ENCODE data around the gene SFSWAP.
"Not testable (repeated sequence)": the region's sequence is repeated elsewhere in the genome, so short reads cannot be mapped to it uniquely, and the experiment has no call there.

The SFSWAP gene

DNA sequence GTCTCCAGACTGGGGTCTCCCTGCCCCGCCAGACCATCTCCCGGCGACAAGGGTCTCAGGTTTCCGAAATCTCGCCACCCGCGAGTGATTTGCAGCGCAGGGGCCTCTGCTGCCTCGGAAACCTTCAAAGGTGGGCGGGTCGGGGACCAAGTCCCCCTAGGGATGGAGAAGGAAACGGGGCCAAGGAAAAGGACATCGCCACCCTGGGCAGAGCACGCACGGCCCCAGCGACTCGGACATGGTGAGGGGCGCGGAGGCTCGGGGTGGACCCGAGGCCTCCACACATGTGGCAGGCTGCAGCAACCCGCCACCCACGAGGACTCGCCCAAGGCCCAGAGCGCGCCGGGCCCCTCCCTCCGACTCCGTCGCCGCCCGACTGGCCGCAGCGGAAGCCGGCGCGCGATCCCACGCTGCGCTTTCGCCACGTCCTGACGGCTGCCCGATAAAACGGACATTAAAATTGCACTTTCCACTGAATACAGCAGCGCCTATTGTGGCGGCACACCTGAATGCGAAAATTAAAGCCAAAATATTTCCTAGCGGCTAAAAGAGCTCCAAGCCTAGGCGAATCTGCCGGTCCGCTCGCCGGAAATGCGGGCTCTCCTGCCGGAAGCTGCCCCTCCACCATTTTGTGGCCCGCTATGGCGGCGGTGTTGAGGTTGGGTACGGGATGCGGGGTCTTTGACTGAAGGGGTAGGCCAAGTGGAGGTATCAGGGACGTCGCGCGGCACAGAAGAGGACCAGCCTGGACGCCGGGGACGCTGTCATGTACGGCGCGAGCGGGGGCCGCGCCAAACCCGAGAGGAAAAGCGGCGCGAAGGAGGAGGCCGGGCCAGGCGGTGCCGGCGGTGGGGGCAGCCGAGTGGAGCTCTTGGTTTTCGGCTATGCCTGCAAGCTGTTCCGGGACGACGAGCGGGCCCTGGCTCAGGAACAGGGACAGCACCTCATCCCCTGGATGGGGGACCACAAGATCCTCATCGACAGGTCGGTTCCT lies at the start of gene SFSWAP:
TSS of gene SFSWAP (plus strand) at position 627 of the 994 bp plus-strand sequence. CDS start at position 767, 140 bp downstream.
- peak; percentile 63 for DNase-seq (ENCODE audit: low read depth)

DNA sequence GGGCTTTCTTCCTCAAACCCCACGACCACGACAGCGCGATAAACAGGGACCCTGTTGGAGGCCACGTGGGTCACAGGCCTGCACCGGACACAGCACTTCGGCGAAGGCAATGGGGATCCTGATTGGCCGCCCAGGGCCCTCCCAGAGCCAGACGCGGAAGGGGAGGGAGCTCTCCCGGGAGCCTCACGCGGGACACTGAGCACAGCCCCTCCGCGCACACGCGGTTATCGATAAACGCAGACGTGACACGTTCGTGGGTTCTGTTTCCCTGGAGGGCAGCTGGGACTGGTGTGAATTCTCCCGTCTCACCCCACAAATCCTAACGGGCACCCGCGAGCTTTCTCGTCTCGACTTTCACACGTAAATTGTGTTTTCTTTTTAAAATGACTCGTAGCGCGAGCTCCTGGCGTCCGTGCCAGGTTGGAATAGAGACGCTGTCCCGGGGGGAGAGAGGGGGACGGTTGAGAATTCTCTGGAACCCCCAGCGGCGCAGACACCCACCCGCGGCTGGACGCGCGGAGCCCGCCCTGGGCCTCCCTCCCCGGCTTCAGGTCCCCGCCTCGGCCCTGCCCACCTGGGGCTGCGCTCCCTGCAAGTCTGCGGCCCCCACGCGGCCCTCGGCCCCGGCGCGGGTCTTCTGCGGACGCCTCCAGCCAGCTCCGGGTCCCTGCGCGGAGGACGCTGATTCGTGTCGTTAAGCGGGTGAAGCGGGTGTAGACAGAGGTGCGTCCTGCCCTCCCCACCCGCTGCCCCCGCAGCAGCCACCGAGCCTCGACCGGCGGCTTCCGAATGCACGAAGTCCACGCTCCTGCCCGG lies 49.5 kb upstream of the SFSWAP start:
- DNase-seq (ENCODE audit: low read depth) = not testable (repeated sequence)

DNA sequence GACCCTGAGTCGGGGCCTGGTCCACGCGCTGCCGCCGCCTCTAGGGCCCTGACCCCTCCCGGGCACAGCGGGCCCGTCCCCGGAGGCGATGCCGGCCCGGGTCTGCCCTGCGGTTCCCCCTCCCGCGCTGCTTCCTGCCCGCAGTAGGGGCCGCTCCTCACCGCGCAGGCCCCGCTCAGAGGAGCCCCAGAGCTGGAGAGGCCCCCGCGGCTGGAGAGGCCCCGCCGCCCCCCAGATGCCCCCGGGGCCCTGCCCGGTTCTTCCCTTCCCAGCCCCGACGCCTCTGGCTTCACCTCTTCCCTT lies 49.0 kb upstream of the SFSWAP start:
- DNase-seq (ENCODE audit: low read depth) = not testable (repeated sequence)

DNA sequence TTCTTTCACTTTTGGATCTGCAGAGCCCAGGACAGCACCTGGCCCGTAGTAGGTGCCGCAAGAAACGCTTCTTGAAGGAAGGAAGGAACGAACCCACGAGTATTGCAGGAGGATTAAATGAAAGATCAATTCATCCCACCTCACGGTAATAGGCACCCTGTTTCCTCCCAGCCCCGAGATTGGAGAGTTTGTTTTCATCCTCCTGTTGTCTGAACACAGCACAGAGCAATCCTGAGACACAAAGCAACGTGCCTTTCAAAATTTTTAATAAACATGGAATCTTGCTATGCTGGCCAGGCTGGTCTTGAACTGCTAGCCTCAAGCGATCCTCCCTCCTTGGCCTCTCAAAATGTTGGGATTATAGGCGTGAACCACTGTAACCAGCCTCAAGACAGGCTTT lies 48.5 kb upstream of the SFSWAP start:
- not testable (repeated sequence) for DNase-seq (ENCODE audit: low read depth)

DNA sequence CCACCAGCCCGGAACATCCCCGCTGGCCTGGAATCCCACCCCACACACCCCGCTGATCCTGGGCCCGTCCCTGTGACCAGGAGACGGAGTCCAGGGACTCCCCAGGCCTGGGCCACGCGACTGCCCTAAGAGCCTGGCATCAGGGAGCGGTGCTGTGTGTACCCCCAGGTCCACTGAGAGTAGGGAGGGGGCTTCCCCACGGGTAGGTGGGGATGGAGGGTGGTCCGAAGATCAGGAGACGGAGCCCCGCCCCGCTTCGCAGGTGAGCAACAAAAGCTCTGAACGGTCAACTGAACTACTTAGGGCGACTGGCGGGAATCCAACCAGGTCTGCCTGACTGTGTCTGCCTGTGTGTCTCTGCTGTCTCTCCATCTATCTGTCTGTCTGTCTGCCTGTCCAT lies 45.2 kb upstream of the SFSWAP start:
- DNase-seq (ENCODE audit: low read depth) = not testable (repeated sequence)

DNA sequence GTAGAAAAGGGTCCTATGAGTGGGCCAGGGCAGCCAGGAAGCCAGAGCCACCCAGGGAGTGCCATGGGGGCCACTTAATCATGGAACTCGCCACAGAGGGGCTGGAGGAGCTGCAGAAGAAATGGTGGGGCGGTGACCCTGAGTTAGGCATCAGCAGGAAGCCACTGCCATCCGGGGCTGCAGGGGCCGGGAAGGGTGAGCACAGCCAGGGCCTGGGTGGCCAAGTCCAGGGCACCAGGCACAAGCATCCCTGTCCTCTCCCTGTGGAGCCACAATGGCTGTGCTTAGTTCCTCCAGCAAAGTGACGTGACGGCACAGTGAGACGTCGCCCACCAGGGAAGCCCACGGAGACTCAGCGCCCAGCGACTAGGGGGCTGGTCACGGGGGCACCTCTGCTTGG lies 44.4 kb upstream of the SFSWAP start:
- not testable (repeated sequence) for DNase-seq (ENCODE audit: low read depth)

DNA sequence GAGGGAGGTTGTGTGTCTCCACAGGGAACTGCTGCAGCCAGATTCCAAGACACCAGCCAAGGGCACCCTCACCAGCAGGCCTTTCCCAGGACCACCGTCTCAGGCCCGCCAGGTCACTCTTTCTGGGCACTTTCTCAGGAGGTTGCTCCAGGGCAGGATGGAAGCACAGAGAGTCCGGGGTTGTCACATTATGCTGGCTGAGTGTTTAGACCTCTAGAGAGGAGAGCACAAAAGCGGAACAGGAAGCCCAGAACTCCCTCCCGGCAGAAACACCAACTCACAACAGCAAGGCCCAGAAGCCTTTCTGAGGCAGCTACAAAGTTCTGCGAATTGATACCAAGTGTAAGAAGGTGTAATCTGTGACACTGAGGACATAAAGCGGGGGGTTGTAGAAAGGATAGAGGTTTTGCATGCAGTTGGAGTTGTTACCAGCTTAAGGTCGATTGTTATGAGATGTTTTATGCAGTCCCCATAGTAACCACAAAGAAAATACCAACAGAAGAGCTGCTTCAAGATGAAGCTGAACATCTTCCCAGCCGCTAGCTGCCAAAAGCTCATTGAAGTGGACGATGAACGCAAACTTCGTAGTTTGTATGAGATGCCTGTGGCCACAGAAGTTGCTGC lies 43.8 kb upstream of the SFSWAP start:
- not testable (repeated sequence) for DNase-seq (ENCODE audit: low read depth)

DNA sequence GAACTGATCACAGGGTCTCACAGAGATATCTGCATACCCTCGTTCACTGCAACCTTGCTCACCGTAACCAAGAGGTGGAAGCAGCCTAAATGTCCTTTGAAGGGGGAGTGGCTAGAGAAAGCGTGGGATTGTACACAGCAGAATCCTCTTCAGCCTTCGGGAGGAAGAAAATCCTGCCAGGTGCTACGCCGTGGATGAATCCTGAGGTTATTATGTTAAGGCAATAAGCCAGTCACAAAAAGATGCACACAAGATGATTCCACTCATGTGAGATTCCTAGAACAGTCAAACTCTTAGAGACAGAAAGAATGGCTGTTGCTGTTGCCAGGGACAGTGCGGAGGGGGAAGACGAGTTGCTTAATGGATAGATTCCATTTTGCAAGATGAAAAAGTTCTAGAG lies 39.6 kb upstream of the SFSWAP start:
- DNase-seq (ENCODE audit: low read depth) = no peak

DNA sequence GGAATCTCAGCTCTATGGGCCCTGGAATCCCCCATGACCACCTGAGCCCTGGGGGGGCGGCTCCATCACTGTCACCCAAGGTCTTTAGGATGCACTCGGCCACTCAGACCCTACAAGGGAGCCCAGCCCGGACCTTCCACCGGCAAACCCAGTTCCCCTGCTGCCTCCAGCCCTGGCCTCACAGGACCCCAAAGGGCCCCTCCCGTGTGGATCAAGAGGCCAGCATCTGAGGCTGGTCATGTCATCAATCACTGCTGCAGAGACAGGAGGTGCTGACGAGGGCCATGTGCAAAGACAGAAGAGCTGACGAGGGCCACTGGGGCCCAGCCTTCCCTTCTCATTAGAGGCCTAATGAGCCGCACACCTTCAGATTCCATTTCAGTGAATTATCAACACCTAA lies 39.0 kb upstream of the SFSWAP start:
- no peak for DNase-seq (ENCODE audit: low read depth)

DNA sequence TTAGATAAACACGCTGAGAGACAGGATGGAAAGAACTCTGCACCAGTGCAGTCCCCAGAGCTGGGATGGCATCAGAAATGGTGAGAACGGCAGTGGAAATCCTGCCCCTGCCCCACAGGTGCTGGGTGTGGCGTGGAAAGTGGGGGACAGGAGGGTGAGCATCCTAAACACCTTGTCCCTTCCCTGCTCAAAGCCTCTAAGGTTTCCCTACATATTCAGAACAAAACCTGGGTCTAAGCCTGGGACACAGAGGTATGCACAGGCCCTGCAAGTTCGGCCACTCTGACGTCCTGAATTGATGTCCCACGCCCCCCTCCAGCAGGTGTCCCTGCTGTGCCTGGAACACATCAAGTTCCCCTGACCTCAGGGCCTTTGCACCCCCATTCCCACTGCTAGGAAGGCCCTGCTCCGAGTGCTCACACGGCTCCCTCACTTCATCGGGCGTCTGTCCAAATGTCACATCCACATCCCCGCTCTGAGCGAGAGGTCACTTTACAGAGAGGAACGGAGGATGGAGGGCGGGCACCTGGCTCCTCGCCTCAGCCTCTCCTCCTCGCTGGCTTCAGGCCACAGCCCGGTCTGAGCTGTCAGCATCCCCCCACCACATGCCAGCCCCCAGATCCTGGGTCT lies 38.5 kb upstream of the SFSWAP start:
- no peak for DNase-seq (ENCODE audit: low read depth)

DNA sequence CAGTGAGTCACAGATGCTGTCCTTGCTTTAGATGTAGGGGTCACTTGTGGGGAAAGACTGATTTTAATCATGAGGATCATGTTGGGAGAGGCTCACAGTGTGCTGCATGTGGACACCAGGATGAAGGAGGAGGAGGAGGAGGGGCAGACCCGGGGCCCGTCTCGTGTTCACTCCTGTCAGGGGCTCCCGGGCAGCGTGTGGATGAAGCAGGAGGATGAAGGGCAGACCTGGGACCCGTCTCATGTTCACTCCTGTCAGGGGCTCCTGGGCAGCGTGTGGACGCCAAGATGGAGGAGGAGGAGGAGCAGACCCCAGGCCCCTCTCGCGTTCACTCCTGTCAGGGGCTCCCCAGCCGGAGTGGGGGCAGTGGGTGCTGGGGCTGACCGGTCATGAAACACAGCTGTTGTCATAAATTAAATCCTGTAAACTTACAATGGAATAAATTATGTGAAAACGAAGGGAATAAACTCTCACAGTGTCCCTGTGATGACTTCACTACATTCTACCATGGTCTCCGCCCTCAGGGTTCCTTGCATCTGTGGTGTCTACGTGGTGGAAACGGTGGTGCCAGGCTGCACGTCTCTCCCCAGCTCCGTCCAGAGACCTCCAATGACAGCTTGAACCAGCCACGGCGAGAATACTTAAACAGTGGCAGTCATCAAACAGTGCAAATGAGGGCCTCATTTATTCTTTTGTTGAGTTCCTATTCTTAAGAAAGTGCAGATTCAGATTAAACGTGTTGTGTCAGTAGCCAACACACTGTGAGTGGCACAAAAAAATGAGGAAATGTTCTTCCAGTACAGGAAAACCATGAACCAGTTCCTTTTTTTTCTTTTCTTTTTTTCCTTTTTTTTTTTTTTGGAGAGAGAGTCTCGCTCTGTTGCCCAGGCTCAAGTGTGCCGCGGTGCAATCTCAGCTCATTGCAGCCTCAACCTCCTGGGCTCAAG lies 37.7 kb upstream of the SFSWAP start:
- no peak for DNase-seq (ENCODE audit: low read depth)

DNA sequence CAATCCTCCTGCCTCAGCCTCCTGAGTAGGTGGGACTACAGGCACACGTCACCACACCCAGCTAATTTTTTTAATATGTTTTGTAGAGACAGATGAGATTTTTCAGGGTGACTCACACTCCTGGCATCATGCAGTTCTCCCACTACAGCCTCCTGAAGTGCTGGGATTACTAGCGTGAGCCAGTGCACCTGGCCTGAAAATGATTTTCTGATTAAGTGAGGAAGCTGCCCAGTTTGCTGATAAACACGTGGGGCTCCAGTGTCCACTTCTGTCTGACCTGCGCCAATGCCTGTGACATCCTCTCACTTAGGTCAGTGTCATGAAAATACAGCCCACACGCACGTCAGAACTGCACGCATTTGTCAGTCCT lies 37.0 kb upstream of the SFSWAP start:
- no peak for DNase-seq (ENCODE audit: low read depth)

DNA sequence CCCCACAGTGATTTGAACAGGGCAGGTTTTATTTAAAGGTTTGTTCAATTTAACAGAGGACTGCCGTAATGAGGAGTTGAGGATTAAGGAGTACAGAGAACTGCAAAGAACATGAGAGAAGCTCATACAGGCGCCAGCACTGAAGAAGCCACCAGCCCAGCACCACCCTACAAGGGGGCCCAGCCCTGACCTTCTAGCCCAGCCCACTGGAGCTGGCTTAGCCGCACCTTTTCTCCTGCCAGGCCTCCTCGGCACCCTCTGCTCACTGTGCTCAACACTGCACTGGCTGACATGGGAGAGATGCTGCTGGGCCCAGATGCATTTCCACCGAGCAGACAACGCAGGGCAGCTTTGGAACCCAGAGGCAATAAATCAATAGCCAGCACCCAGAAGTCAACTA lies 36.5 kb upstream of the SFSWAP start:
- no peak for DNase-seq (ENCODE audit: low read depth)

DNA sequence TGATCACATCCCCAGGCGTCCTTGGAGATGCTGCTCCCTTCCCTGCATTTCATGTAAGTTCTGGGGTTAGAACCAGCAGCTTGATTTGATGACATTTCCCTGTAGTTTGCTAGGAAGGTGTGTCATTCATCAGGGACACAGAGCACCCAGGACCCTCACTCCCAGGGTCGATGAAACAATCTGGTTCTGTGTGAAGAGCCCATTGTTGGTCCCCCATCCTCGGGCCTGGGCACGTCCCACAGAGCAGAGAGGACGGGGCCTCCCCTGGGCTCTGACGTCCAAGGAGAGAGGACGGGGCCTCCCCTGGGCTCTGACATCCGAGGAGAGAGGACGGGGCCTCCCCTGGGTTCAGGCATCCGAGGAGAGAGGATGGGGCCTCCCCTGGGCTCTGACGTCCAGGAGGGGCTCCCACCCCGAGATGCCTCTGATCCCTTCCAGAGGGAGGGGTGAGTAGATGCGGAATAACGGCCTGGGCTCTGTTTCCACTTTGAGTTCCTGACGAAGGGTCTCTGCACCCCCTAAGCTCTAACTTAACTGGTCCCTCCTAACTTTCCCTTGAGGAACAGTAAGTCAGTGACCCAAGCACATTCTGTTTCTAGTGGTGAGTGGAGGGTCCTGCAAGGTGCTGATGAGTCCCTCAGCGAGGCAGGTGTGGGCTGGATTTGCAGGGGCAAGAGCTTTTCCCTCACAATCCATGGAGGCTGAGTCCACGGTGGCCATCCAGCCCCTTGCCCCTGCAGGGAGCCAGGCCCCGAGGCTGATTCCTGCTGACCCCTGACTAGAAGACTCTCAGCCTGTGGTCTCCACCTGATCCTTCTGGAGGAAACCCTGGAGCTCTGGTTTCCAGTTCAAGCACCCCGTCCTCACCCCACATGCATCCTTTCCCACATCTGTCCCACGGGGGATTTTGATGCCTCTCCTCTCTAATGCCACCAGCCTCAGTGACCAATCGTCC lies 35.5 kb upstream of the SFSWAP start:
- no peak for DNase-seq (ENCODE audit: low read depth)

DNA sequence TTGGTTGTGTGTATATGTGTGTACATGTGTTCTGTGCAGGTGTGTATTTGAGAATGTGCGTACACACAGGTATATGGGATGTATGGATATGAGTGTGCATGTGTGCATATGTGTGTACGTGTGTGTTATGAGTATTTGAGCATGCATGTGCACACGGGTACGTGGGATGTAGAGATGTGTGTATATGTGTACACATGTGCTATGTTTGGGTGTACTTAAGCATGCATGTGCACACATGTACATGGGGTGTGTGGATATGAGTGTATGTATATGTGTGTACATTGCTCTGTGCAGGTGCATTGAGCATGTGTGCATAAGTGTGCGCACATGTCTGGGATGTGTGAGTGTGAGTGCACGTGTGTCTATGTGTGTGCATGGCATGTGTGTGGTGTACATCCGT lies 34.3 kb upstream of the SFSWAP start:
- DNase-seq (ENCODE audit: low read depth) = no peak

DNA sequence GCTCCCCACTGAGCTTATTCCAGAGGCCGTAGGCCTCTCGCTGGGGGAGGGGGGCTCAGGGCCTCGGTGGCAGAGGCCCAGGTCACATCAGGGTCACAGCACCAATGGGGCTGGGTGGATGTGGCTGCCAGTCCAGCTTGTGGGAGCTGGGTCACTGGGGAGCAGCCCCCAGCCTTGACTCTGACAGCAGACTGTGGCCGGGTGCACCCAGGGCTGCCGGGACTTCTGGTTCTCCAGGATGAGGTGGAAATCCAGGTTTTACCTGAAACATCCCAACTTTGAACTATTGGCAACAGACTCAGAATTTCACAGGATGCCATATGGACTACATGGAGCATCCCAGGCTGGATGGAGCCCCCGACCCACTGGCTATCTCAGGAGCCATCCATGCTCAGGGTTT lies 33.8 kb upstream of the SFSWAP start:
- DNase-seq (ENCODE audit: low read depth) = not testable (repeated sequence)

DNA sequence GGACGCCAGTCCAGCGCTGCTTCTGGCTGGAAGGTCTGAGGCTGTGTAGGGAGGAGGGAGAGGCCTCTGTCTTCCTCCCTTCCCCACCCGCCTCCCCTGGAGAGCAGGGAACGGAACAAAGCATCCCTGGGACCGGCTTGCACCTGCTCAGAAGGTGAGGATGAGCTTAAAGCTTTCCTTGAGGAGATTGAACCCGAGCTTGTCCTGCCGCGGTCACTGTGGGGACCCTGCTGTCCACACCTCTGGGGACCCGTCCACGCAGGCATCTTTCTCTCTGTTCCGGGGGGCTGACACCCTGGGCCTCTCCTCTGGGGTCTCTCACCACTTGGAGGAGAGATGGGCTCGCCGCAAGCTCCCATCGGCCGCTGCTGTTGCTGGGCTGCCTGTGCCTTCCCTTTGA lies 33.2 kb upstream of the SFSWAP start:
- no peak for DNase-seq (ENCODE audit: low read depth)

DNA sequence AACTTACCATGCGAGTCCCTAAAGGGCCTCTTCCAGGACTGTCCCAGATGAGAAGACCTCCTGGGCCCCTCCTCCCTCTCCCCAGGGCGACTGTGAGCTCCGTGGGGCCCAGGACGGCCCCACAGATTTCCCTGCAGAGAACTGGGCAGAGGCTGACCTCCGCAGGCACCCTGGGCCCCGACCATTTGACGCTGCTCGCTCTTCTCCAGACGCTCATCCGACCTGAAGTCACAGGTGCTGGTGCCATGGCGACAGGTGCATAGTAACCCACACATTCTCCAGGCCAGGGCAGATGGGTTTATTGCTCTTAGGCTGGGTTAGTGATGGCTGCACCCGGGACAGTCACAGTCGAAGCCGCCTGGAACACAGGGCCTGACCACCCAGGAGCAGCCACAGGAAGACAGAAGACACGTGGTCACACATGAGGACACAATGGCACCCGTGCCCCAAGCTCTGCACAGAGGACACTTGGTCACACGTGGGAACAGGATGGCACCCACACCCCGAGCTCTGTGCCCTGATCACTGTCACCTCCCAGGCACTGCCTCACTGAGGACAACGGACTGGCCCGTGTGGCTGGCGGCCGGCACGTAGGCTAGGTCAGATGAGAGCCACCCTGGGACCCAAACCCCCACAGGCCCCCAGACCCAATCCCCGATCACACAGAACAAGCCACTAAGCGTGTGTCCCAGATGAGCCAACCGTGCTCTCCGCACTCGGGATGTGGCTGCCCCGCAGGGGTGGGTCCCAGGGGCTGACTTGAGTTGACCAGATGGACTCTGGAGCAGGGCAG lies 32.3 kb upstream of the SFSWAP start:
- not testable (repeated sequence) for DNase-seq (ENCODE audit: low read depth)

DNA sequence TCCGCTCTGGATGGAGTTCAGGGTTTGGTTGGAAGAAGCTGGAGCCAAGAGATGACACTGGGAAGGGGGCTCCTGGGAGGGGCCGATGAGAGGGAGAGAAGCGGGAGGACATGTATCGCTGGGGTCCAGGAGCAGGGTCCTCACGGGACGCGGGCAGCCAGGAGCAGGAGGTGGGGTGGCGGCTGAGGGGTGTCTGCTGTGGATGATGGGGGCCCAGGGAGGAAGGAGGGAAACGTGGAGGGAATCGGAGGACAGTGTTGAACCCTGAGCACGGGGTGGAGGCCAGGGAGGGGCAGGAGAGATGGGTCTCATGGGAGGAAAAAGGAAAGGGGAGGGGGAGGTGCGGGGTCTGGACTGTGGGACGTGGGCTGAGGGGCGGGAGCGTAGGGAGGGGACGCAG lies 31.7 kb upstream of the SFSWAP start:
- DNase-seq (ENCODE audit: low read depth) = not testable (repeated sequence)

Data from activated T-cell treated with anti-CD3 and anti-CD28 coated beads for 1 hour (primary cell).